GM23338 (cell line): ENCODE measurements around the gene SFXN1. TPM values are rescaled to one million over a fixed set of nuclear protein-coding genes. Genes with fewer than 3 reads are reported as not detected.

ENCODE experiments used
- ATAC-seq: fragments of 200-7000 bp; cut with Tn5 transposase; 3 replicates; pipeline ENCODE4 v1.9.1; 2020
- DNase-seq: peaks from one replicate; pipeline ENCODE4 v3.0.0-alpha.2; 2015; ENCODE audit warnings: low spot score
- H2AFZ ChIP-seq: fragments of 200-600 bp; sonication (generic); 2 replicates; pipeline ENCODE4 v1.8.0; 2016; ENCODE audit warnings: antibody characterized with exemption, mild to moderate bottlenecking, moderate library complexity
- H3F3A ChIP-seq: fragments of 200-600 bp; sonication (generic); replicated peaks from 2 replicates; pipeline ENCODE4 v1.8.0; 2017; ENCODE audit warnings: antibody characterized with exemption, mixed run types, low read depth
- H3K27ac ChIP-seq: fragments of 200-600 bp; sonication (generic); 2 replicates; pipeline ENCODE4 v1.6.1; 2016; ENCODE audit warnings: low read depth
- H3K27me3 ChIP-seq: fragments of 200-600 bp; sonication (generic); 2 replicates; pipeline ENCODE4 v1.8.0; 2016; ENCODE audit warnings: mild to moderate bottlenecking, mixed run types, moderate library complexity; ENCODE audit not compliant: insufficient read depth
- H3K36me3 ChIP-seq: fragments of 200-600 bp; sonication (generic); 2 replicates; pipeline ENCODE4 v1.8.0; 2016; ENCODE audit warnings: mild to moderate bottlenecking; ENCODE audit not compliant: insufficient read depth
- H3K4me1 ChIP-seq: fragments of 200-600 bp; sonication (generic); 2 replicates; pipeline ENCODE4 v1.8.0; 2016; ENCODE audit warnings: mild to moderate bottlenecking, moderate library complexity; ENCODE audit not compliant: insufficient read depth
- H3K4me2 ChIP-seq: fragments of 200-600 bp; sonication (generic); 2 replicates; pipeline ENCODE4 v1.7.1; 2017; ENCODE audit warnings: mixed run types
- H3K4me3 ChIP-seq: fragments of 200-600 bp; sonication (generic); 2 replicates; pipeline ENCODE4 v1.6.1; 2016; ENCODE audit warnings: mixed run types
- H3K79me2 ChIP-seq: fragments of 200-600 bp; sonication (generic); replicated peaks from 2 replicates; pipeline ENCODE4 v1.8.0; 2017; ENCODE audit warnings: mild to moderate bottlenecking; ENCODE audit not compliant: insufficient read depth
- H3K9me2 ChIP-seq: fragments of 200-600 bp; sonication (generic); 2 replicates; pipeline ENCODE4 v1.8.0; 2017; ENCODE audit not compliant: insufficient read depth
- H4K20me1 ChIP-seq: fragments of 200-600 bp; sonication (generic); replicated peaks from 2 replicates; pipeline ENCODE4 v1.8.0; 2017; ENCODE audit warnings: mild to moderate bottlenecking; ENCODE audit not compliant: insufficient read depth
- H3K27ac Mint-ChIP-seq: 2 replicates; pipeline ENCODE4 v1.8.0; 2020; ENCODE audit warnings: inconsistent platforms, mild to moderate bottlenecking, moderate library complexity, mixed read lengths
- H3K27me3 Mint-ChIP-seq: 3 replicates; pipeline ENCODE4 v1.8.0; 2022; ENCODE audit warnings: low read depth, mild to moderate bottlenecking, moderate library complexity, mixed read lengths, inconsistent platforms; ENCODE audit not compliant: insufficient read depth, poor library complexity
- H3K36me3 Mint-ChIP-seq: 3 replicates; pipeline ENCODE4 v1.8.0; 2021; ENCODE audit warnings: low read depth, mild to moderate bottlenecking, inconsistent platforms, moderate library complexity, mixed read lengths
- H3K4me1 Mint-ChIP-seq: 3 replicates; pipeline ENCODE4 v1.8.0; 2020; ENCODE audit warnings: mild to moderate bottlenecking, inconsistent platforms, mixed read lengths
- H3K4me3 Mint-ChIP-seq: 3 replicates; pipeline ENCODE4 v1.8.0; 2021; ENCODE audit warnings: moderate library complexity, mild to moderate bottlenecking, inconsistent platforms, mixed read lengths
- H3K9me3 Mint-ChIP-seq: 3 replicates; pipeline ENCODE4 v1.8.0; 2020; ENCODE audit warnings: moderate library complexity, mild to moderate bottlenecking, inconsistent platforms, mixed read lengths
- EZH2 ChIP-seq: fragments of 200-600 bp; sonication (generic); IDR thresholded peaks from one replicate; pipeline ENCODE4 v1.8.0; 2017; ENCODE audit warnings: antibody characterized with exemption, mild to moderate bottlenecking, low read depth; ENCODE audit not compliant: unreplicated experiment
- EZH2phosphoT487 ChIP-seq: fragments of 200-600 bp; sonication (generic); IDR thresholded peaks from one replicate; pipeline ENCODE4 v1.8.1; 2018; ENCODE audit warnings: antibody characterized with exemption; ENCODE audit not compliant: unreplicated experiment
- NANOG ChIP-seq: IDR thresholded peaks from 2 replicates; pipeline ENCODE4 v1.6.1; 2016; ENCODE audit warnings: antibody characterized with exemption, borderline replicate concordance
- POLR2AphosphoS5 ChIP-seq: IDR thresholded peaks from 2 replicates; pipeline ENCODE4 v1.6.1; 2016; ENCODE audit warnings: antibody characterized with exemption, low read depth
- STAT1 ChIP-seq: IDR thresholded peaks from one replicate; pipeline ENCODE4 v1.6.1; 2016; ENCODE audit warnings: antibody characterized with exemption; ENCODE audit not compliant: unreplicated experiment
- ZNF114 ChIP-seq: fragments of 250-450 bp; sonication (Bioruptor Pico); IDR thresholded peaks from 2 replicates; pipeline ENCODE4 v1.5.0; 2020; ENCODE audit warnings: mild to moderate bottlenecking, moderate library complexity
- ZNF331 ChIP-seq: fragments of 250-450 bp; sonication (Bioruptor Pico); IDR thresholded peaks from 2 replicates; pipeline ENCODE4 v1.5.0; 2020; ENCODE audit warnings: low read depth, mild to moderate bottlenecking, moderate library complexity
- polyA plus RNA-seq: library from polyadenylated mRNA; unstranded; fragments of >200 nt; fragmentation: Nextera tagmentation; extraction: Ambion mirVana; gene quantifications from 2 replicates; pipeline ENCODE4 v1.2.1, GENCODE V29; 2016
- total RNA-seq: library from RNA; depleted of rRNA; stranded (reverse); fragments of >200 nt; shearing (Covaris generic); gene quantifications from 2 replicates; pipeline ENCODE4 v1.2.3, GENCODE V29; 2014
- TF ChIP-seq, protein P1 (sequence below): fragments of 250-450 bp; sonication (Bioruptor Pico); IDR thresholded peaks from 2 replicates; pipeline ENCODE4 v1.5.0; 2020; ENCODE audit warnings: mild to moderate bottlenecking, moderate library complexity
- TF ChIP-seq, protein P2 (sequence below): IDR thresholded peaks from one replicate; pipeline ENCODE4 v1.6.1; 2018; ENCODE audit warnings: antibody characterized with exemption; ENCODE audit not compliant: unreplicated experiment
- TF ChIP-seq, protein P3 (sequence below), 2 experiments: fragments of 200-600 bp in 1 of 2; sonication (generic) in 1 of 2; conservative IDR thresholded peaks; 2 replicates each; pipeline versions ENCODE4 v1.5.1 to v1.6.1; 2016 to 2017; ENCODE audit warnings: antibody characterized with exemption in 2 of 2, low read depth in 2 of 2, mild to moderate bottlenecking in 2 of 2, moderate library complexity in 1 of 2
- TF ChIP-seq, protein P4 (sequence below): IDR thresholded peaks from 2 replicates; pipeline ENCODE4 v1.6.1; 2016; ENCODE audit warnings: antibody characterized with exemption

Gene SFXN1
- total and polyA plus RNA-seq, 2 experiments from 2014 or later: 44.0 to 97.7 TPM

DNA sequence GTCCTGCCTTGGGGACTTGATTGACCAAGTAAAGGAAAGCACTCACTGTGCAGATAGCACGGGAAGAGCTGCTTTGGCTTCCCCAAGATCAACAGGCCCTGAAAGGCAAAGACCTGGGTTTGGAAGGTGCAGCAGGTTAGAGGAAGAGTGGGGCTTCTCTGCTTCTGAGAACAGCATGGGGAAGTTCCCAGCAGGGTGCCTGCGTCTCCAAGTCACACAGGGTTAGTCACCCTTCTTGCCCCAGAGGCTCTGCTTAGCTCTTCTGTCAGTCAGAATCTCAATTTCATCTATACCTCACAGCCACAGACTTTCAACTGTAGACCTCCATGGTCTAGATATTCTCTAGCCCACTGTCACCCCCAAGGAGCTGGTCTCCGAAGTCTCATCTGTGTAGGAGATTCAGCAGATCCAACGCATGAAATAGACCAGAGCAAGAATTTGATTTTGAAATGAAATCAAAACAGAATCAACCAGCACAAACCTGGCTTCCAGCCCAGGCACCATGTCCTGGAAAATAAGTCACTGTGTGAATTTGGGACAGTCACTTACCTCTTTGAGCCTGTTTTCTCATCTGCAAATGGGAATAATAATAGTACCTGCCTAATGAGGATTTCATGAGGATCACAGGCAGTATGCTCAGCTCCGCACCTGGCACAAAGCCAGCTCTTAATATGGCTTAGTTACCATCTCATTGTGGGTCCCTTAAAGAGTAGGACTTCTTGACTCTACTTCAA, 64.0 kb downstream of the SFXN1 start (continued):
- TF ChIP-seq, protein P1, sequence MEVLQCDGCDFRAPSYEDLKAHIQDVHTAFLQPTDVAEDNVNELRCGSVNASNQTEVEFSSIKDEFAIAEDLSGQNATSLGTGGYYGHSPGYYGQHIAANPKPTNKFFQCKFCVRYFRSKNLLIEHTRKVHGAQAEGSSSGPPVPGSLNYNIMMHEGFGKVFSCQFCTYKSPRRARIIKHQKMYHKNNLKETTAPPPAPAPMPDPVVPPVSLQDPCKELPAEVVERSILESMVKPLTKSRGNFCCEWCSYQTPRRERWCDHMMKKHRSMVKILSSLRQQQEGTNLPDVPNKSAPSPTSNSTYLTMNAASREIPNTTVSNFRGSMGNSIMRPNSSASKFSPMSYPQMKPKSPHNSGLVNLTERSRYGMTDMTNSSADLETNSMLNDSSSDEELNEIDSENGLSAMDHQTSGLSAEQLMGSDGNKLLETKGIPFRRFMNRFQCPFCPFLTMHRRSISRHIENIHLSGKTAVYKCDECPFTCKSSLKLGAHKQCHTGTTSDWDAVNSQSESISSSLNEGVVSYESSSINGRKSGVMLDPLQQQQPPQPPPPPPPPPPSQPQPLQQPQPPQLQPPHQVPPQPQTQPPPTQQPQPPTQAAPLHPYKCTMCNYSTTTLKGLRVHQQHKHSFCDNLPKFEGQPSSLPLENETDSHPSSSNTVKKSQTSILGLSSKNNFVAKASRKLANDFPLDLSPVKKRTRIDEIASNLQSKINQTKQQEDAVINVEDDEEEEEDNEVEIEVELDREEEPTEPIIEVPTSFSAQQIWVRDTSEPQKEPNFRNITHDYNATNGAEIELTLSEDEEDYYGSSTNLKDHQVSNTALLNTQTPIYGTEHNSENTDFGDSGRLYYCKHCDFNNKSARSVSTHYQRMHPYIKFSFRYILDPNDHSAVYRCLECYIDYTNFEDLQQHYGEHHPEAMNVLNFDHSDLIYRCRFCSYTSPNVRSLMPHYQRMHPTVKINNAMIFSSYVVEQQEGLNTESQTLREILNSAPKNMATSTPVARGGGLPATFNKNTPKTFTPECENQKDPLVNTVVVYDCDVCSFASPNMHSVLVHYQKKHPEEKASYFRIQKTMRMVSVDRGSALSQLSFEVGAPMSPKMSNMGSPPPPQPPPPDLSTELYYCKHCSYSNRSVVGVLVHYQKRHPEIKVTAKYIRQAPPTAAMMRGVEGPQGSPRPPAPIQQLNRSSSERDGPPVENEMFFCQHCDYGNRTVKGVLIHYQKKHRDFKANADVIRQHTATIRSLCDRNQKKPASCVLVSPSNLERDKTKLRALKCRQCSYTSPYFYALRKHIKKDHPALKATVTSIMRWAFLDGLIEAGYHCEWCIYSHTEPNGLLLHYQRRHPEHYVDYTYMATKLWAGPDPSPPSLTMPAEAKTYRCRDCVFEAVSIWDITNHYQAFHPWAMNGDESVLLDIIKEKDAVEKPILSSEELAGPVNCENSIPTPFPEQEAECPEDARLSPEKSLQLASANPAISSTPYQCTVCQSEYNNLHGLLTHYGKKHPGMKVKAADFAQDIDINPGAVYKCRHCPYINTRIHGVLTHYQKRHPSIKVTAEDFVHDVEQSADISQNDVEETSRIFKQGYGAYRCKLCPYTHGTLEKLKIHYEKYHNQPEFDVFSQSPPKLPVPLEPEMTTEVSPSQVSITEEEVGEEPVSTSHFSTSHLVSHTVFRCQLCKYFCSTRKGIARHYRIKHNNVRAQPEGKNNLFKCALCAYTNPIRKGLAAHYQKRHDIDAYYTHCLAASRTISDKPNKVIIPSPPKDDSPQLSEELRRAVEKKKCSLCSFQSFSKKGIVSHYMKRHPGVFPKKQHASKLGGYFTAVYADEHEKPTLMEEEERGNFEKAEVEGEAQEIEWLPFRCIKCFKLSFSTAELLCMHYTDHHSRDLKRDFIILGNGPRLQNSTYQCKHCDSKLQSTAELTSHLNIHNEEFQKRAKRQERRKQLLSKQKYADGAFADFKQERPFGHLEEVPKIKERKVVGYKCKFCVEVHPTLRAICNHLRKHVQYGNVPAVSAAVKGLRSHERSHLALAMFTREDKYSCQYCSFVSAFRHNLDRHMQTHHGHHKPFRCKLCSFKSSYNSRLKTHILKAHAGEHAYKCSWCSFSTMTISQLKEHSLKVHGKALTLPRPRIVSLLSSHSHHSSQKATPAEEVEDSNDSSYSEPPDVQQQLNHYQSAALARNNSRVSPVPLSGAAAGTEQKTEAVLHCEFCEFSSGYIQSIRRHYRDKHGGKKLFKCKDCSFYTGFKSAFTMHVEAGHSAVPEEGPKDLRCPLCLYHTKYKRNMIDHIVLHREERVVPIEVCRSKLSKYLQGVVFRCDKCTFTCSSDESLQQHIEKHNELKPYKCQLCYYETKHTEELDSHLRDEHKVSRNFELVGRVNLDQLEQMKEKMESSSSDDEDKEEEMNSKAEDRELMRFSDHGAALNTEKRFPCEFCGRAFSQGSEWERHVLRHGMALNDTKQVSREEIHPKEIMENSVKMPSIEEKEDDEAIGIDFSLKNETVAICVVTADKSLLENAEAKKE (CRISPR knock-in tag): no peak
- TF ChIP-seq POLR2AphosphoS5: no peak
- TF ChIP-seq, protein P2, sequence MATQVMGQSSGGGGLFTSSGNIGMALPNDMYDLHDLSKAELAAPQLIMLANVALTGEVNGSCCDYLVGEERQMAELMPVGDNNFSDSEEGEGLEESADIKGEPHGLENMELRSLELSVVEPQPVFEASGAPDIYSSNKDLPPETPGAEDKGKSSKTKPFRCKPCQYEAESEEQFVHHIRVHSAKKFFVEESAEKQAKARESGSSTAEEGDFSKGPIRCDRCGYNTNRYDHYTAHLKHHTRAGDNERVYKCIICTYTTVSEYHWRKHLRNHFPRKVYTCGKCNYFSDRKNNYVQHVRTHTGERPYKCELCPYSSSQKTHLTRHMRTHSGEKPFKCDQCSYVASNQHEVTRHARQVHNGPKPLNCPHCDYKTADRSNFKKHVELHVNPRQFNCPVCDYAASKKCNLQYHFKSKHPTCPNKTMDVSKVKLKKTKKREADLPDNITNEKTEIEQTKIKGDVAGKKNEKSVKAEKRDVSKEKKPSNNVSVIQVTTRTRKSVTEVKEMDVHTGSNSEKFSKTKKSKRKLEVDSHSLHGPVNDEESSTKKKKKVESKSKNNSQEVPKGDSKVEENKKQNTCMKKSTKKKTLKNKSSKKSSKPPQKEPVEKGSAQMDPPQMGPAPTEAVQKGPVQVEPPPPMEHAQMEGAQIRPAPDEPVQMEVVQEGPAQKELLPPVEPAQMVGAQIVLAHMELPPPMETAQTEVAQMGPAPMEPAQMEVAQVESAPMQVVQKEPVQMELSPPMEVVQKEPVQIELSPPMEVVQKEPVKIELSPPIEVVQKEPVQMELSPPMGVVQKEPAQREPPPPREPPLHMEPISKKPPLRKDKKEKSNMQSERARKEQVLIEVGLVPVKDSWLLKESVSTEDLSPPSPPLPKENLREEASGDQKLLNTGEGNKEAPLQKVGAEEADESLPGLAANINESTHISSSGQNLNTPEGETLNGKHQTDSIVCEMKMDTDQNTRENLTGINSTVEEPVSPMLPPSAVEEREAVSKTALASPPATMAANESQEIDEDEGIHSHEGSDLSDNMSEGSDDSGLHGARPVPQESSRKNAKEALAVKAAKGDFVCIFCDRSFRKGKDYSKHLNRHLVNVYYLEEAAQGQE: no peak
- TF ChIP-seq ZNF331 (CRISPR knock-in tag): no peak

DNA sequence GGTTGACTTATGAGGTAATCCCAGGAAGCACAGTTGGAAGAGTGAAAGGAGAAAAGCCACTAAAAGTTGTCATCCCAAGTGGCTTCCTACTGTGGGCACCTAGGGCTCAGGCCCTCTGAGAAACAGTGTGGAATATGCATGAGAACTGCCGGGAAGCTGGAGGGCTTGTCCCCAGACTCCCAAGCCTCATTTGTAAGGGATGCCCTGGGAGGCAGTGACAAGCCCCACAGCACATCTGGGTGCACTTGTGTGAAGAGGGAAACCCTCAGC, 64.5 kb downstream of the SFXN1 start:
- Histone ChIP-seq H3K79me2 (no peaks in the 10 kb centered on the region), H3K36me3 (no peaks in the 10 kb centered on the region), H3K4me3 (no peak overlapping the region), H4K20me1 (no peaks in the 10 kb centered on the region), H3K4me1 (peaks cover 20% of the 10 kb centered on the region), H3F3A (no peaks in the 10 kb centered on the region), H2AFZ (no peak overlapping the region), H3K9me2 (peaks cover 6% of the 10 kb centered on the region; the same call in 1 of the 2 replicates), H3K4me2 (no peak overlapping the region), H3K27me3 (no peaks in the 10 kb centered on the region), H3K27ac (no peak overlapping the region)
- Mint-ChIP-seq H3K4me1 (peaks cover 36% of the 10 kb centered on the region), H3K36me3 (no peaks in the 10 kb centered on the region), H3K9me3 (no peaks in the 10 kb centered on the region), H3K4me3 (no peak overlapping the region), H3K27me3 (peaks cover 11% of the 10 kb centered on the region), H3K27ac (no peak overlapping the region)
- DNase-seq (no peak), ATAC-seq (no peak)
- TF ChIP-seq NANOG (no peak), ZNF114 (CRISPR knock-in tag) (no peak), STAT1 (no peak), EZH2 (no peak), EZH2phosphoT487 (no peak)
- TF ChIP-seq, protein P3, sequence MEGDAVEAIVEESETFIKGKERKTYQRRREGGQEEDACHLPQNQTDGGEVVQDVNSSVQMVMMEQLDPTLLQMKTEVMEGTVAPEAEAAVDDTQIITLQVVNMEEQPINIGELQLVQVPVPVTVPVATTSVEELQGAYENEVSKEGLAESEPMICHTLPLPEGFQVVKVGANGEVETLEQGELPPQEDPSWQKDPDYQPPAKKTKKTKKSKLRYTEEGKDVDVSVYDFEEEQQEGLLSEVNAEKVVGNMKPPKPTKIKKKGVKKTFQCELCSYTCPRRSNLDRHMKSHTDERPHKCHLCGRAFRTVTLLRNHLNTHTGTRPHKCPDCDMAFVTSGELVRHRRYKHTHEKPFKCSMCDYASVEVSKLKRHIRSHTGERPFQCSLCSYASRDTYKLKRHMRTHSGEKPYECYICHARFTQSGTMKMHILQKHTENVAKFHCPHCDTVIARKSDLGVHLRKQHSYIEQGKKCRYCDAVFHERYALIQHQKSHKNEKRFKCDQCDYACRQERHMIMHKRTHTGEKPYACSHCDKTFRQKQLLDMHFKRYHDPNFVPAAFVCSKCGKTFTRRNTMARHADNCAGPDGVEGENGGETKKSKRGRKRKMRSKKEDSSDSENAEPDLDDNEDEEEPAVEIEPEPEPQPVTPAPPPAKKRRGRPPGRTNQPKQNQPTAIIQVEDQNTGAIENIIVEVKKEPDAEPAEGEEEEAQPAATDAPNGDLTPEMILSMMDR (conservative IDR thresholded peaks at IDR 0.05; ENCODE audit: low read depth in 2 of 2): no peak
- TF ChIP-seq, protein P4, sequence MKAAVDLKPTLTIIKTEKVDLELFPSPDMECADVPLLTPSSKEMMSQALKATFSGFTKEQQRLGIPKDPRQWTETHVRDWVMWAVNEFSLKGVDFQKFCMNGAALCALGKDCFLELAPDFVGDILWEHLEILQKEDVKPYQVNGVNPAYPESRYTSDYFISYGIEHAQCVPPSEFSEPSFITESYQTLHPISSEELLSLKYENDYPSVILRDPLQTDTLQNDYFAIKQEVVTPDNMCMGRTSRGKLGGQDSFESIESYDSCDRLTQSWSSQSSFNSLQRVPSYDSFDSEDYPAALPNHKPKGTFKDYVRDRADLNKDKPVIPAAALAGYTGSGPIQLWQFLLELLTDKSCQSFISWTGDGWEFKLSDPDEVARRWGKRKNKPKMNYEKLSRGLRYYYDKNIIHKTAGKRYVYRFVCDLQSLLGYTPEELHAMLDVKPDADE: no peak
